ENCODE measurements around the gene PCOLCE2. TPM values are rescaled to one million over a fixed set of nuclear protein-coding genes. Genes with fewer than 3 reads are reported as not detected.

Gene PCOLCE2
- total and polyA plus RNA-seq, 12 donors: 49.9 to 143 (median 69.6) TPM

DNA sequence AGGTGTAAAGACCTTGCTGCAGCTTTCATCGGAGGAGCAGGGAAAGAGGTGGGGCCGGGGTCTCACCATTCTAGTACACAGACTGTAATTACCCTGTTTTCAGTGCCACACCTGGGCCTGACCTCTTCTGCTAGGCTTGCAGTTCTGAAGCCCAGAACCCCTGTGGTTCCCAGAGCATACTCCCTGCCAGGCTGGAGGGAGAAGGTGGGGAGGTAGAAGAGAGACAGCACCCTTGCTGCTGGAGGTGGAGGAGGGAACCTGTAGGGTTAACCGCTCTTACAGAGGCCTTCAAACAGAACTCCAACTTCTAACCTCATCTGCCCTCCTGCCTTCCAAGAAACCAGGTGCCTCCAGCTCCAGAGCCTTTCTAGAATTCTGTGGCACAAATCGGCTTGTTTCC, 27.0 kb downstream of the PCOLCE2 start:
- no peaks in the 10 kb centered on the region for H3K27me3 ChIP-seq
- H3K4me1 ChIP-seq: peaks cover 0 to 25% (median 13%) of the 10 kb centered on the region in 9 donors
- WGBS, 2 donors: 71 to 79% methylated on average over 4 of the region's 4 CpGs
- intact Hi-C loops (cut with DNase I): no loop called here
- no peaks in the 10 kb centered on the region for H3K9me3 ChIP-seq
- H3K27ac ChIP-seq: no peak overlapping the region
- TF ChIP-seq, protein P1, sequence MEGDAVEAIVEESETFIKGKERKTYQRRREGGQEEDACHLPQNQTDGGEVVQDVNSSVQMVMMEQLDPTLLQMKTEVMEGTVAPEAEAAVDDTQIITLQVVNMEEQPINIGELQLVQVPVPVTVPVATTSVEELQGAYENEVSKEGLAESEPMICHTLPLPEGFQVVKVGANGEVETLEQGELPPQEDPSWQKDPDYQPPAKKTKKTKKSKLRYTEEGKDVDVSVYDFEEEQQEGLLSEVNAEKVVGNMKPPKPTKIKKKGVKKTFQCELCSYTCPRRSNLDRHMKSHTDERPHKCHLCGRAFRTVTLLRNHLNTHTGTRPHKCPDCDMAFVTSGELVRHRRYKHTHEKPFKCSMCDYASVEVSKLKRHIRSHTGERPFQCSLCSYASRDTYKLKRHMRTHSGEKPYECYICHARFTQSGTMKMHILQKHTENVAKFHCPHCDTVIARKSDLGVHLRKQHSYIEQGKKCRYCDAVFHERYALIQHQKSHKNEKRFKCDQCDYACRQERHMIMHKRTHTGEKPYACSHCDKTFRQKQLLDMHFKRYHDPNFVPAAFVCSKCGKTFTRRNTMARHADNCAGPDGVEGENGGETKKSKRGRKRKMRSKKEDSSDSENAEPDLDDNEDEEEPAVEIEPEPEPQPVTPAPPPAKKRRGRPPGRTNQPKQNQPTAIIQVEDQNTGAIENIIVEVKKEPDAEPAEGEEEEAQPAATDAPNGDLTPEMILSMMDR (IDR thresholded peaks at IDR 0.05): no peak
- no peaks in the 10 kb centered on the region for H3K36me3 ChIP-seq
- no peak overlapping the region for H3K4me3 ChIP-seq
- ATAC-seq: no peak
- DNase-seq: no peak

DNA sequence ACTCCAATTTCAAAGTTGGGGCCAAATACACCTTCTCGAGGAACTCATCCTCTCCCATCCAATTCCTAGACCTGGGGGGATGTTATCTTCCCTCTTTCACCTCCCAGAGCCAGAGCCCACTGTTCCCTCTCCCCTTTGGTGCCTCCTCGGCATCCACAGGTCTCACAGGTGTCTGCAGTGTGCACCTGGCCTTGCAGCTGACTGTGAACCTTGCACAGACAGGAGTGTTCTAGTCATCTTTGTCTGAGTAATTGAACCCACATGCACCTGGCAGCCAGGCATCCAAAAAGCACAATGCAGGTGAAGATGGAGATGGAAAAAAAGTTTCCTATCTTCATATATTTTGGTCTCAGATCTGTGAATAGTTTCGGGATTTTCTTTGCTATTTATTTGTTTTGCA, 30.8 kb downstream of the PCOLCE2 start:
- ATAC-seq (no peak), DNase-seq (no peak)
- peak overlapping the region in 6 of 10 donors; percentile 23 to 84 (median 50) for H3K27ac ChIP-seq
- H3K4me1 ChIP-seq: peaks cover 0 to 44% (median 23%) of the 10 kb centered on the region in 9 donors
- TF ChIP-seq, protein P1 (IDR thresholded peaks at IDR 0.05): no peak
- H3K36me3 ChIP-seq: no peaks in the 10 kb centered on the region
- H3K9me3 ChIP-seq: no peaks in the 10 kb centered on the region
- no peaks in the 10 kb centered on the region for H3K27me3 ChIP-seq
- WGBS, 2 donors: 72 to 82% methylated on average over 3 of the region's 3 CpGs
- H3K4me3 ChIP-seq: no peak overlapping the region
- intact Hi-C loops (cut with DNase I): loop anchor here in 2 of 10 donors (10.0 kb wide), 2 partner anchors 117 to 127 kb away; no protein-coding TSS in a partner anchor

DNA sequence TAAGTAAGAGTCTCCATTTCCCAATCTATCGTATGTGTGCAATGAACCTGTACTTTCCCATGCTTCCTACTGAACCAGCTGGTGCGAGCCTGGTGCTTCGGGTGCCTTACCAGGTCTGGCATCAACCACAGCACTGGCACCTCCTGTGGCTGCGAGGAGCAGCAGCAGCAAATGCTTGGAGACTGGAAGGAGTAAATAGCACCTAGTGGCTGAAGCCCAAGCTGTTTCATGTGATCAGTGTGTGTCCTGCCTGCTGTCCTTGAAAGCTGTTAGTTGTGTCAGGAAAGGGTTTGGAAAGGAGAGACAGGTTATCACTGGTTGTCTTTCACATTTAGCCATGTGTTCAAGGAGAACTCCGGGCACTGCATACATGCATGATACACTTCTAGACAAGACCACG, 31.8 kb downstream of the PCOLCE2 start:
- intact Hi-C loops (cut with DNase I): loop anchor here in 2 of 10 donors (10.0 kb wide), 2 partner anchors 118 to 128 kb away; no protein-coding TSS in a partner anchor

DNA sequence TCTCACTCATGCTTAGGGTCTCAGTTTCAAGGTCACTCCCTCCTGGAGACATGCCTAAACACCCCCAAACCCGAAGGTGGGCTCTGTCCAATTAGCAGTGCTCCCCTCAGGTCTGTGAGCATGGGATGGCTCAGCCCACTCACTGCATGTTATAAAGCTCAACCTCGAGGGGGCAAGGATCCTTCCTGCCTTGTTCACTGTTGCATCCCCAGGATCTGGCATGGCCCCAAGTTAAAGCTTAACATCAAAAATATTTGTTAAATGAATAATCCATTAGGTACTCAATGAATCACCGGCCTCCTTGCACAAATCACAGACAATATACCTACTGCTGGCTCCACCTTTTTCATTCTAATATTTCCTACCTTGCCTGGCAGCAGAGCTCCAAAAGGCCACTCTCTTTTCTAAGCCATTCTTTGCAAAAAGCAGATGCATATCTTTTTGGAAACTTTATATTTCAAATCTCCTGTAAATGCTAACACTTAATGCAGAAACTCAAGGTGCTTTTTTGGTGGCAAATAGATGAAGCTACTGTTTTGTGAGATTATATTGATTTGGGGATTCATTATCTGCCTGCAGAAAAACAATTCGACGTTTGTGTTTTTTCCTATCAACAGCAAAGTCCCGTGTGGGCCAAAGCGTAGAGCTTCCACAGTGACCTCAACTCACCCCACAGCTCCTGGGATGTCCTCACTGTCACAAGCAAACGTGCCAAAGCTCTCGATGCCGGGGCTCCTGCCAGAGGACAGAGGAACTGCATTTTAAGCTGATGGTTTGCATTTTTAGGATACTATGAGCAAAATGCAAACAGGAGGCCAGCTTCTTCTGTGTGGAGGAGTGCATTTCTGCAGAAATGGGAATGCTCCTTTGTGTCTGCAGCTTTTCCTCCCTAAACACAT, 35.4 kb downstream of the PCOLCE2 start:
- ATAC-seq (peak in 3 of 8 donors; percentile 37 to 57 (median 49)), DNase-seq (peak; percentile 39 to 61)
- Histone ChIP-seq H3K36me3 (no peaks in the 10 kb centered on the region), H3K4me1 (peaks cover 0 to 47% (median 27%) of the 10 kb centered on the region in 9 donors), H3K9me3 (no peaks in the 10 kb centered on the region), H3K27me3 (no peaks in the 10 kb centered on the region), H3K27ac (peak overlapping the region in 1 of 10 donors; percentile 27), H3K4me3 (no peak overlapping the region)
- intact Hi-C loops (cut with DNase I): loop anchor here in 2 of 10 donors (10.0 kb wide), 2 partner anchors 121 to 131 kb away; no protein-coding TSS in a partner anchor
- TF ChIP-seq, protein P1 (IDR thresholded peaks at IDR 0.05): no peak
- 15 to 22% methylated on average over 10 of the region's 10 CpGs for WGBS, 2 donors

More for the DNA sequence above, 31.8 kb downstream of the PCOLCE2 start:
- H3K27ac ChIP-seq: peak overlapping the region in 9 of 10 donors; percentile 17 to 84 (median 55)
- peaks cover 0 to 39% (median 21%) of the 10 kb centered on the region in 9 donors for H3K4me1 ChIP-seq
- no peak overlapping the region for H3K4me3 ChIP-seq
- TF ChIP-seq, protein P1 (IDR thresholded peaks at IDR 0.05): peak in 8 of 9 donors; percentile 12 to 54 (median 38)
- H3K36me3 ChIP-seq: no peaks in the 10 kb centered on the region
- WGBS, 2 donors: 35 to 40% methylated on average over 6 of the region's 6 CpGs
- ATAC-seq (peak; percentile 82 to 98 (median 95)), DNase-seq (peak; percentile 51 to 69)
- H3K27me3 ChIP-seq: no peaks in the 10 kb centered on the region
- no peaks in the 10 kb centered on the region for H3K9me3 ChIP-seq

Measured in heart right ventricle (tissue), 16 donors.